GM12878 (cell line): Measurements from ENCODE around the gene MGLL. TPM values are rescaled to one million over a fixed set of nuclear protein-coding genes. Genes with fewer than 3 reads are reported as not detected.

Experiments used
- ATAC-seq: fragments of 200-7000 bp; cut with Tn5 transposase; 3 replicates; pipeline ENCODE4 v1.9.1; 2020; ENCODE audit warnings: mild to moderate bottlenecking, moderate library complexity
- BruUV-seq: library from RNA; stranded (reverse); fragments of 400-500 nt; replicated peaks from 2 replicates; lab custom pipeline; 2021; lab: Mats Ljungman, UMichigan
- CTCF ChIA-PET: fragments of 300-600 bp; sonication (Branson Sonifier 250); formaldehyde crosslinking; extraction: SDS; loops from one replicate; lab custom pipeline; 2021; ENCODE audit warnings: inconsistent platforms; lab: Yijun Ruan, JAX
- POLR2A ChIA-PET: fragments of 350-600 bp; formaldehyde crosslinking; extraction: SDS; loops from one replicate; lab custom pipeline; 2021; ENCODE audit warnings: inconsistent platforms; lab: Charles Lee
- RAD21 ChIA-PET: fragments of 300-600 bp; sonication (Branson Sonifier 250); formaldehyde crosslinking; loops from one replicate; lab custom pipeline; 2023; ENCODE audit warnings: antibody characterized with exemption; ENCODE audit not compliant: unreplicated experiment; lab: Charles Lee
- SMC1A ChIA-PET: fragments of 300-600 bp; sonication (Branson Sonifier 250); formaldehyde crosslinking; loops from one replicate; lab custom pipeline; 2023; ENCODE audit not compliant: unreplicated experiment, uncharacterized antibody; lab: Charles Lee
- DNase-seq: peaks from one replicate; pipeline ENCODE4 v3.0.0-alpha.2; 2011; ENCODE audit warnings: low read depth, low spot score
- FAIRE-seq: peaks from 3 replicates; lab custom pipeline; 2011; peaks lifted over from hg19 to GRCh38; lab: Jason Lieb, UNC
- H2AFZ ChIP-seq: 2 replicates; pipeline ENCODE4 v1.6.0; 2011; ENCODE audit warnings: low read depth, low read length, control low read depth; ENCODE audit not compliant: control insufficient read depth
- H3K27ac ChIP-seq: 2 replicates; pipeline ENCODE4 v1.5.1; 2011; ENCODE audit warnings: control low read depth; ENCODE audit not compliant: control insufficient read depth, insufficient read depth
- H3K27me3 ChIP-seq, 2 experiments: replicated peaks in 1 of 2; 2 replicates each; pipeline versions ENCODE4 v1.6.0 to v1.6.1; 2011; ENCODE audit warnings: low read length in 1 of 2; ENCODE audit not compliant: control insufficient read depth in 2 of 2, insufficient read depth in 2 of 2
- H3K36me3 ChIP-seq, 2 experiments: 2 replicates each; pipeline ENCODE4 v1.5.1; 2011; ENCODE audit warnings: low read length in 1 of 2; ENCODE audit not compliant: control insufficient read depth in 2 of 2, insufficient read depth in 2 of 2
- H3K4me1 ChIP-seq: 2 replicates; pipeline ENCODE4 v1.6.1; 2011; ENCODE audit warnings: mild to moderate bottlenecking, low read length, moderate library complexity, mixed read lengths; ENCODE audit not compliant: control insufficient read depth, insufficient read depth
- H3K4me2 ChIP-seq: 2 replicates; pipeline ENCODE4 v1.6.0; 2011; ENCODE audit warnings: control low read depth; ENCODE audit not compliant: control insufficient read depth, insufficient read depth
- H3K4me3 ChIP-seq: fragments of 200-600 bp; sonication (generic); 2 replicates; pipeline ENCODE4 v1.5.1; 2016
- H3K79me2 ChIP-seq: 2 replicates; pipeline ENCODE4 v1.6.0; 2011; ENCODE audit warnings: low read length; ENCODE audit not compliant: control insufficient read depth, insufficient read depth
- H3K9ac ChIP-seq: 2 replicates; pipeline ENCODE4 v1.8.0; 2011; ENCODE audit warnings: low read length, control low read depth, mixed read lengths; ENCODE audit not compliant: control insufficient read depth, insufficient read depth
- H3K9me3 ChIP-seq: replicated peaks from 3 replicates; pipeline ENCODE4 v1.5.1; 2011; ENCODE audit warnings: mild to moderate bottlenecking, low read length; ENCODE audit not compliant: control insufficient read depth, insufficient read depth
- H4K20me1 ChIP-seq: 2 replicates; pipeline ENCODE4 v1.6.0; 2011; ENCODE audit not compliant: control insufficient read depth, insufficient read depth
- E2F8 ChIP-seq: fragments of 450-650 bp; IDR thresholded peaks from 2 replicates; pipeline ENCODE4 v1.6.1; 2018; ENCODE audit warnings: mild to moderate bottlenecking, low read depth, moderate library complexity; ENCODE audit not compliant: partially characterized antibody
- ELK1 ChIP-seq: IDR thresholded peaks from 2 replicates; pipeline ENCODE4 v1.6.1; 2012; ENCODE audit warnings: low read depth, low read length, improper control_type of control experiment
- MYB ChIP-seq: fragments of 150-350 bp; IDR thresholded peaks from 2 replicates; pipeline ENCODE4 v1.6.1; 2014; ENCODE audit warnings: mild to moderate bottlenecking, low read depth, low read length, borderline replicate concordance
- POLR2A ChIP-seq: IDR thresholded peaks from 2 replicates; pipeline ENCODE4 v1.6.1; 2011; ENCODE audit warnings: low read depth, mild to moderate bottlenecking, low read length
- SKIL ChIP-seq: fragments of 450-650 bp; IDR thresholded peaks from 2 replicates; pipeline ENCODE4 v1.6.1; 2017; ENCODE audit warnings: mild to moderate bottlenecking, low read depth, inconsistent platforms; ENCODE audit not compliant: poor library complexity, severe bottlenecking
- ZNF384 ChIP-seq: IDR thresholded peaks from 2 replicates; pipeline ENCODE4 v1.6.1; 2012; ENCODE audit warnings: low read depth, mild to moderate bottlenecking, low read length, improper control_type of control experiment, borderline replicate concordance
- WGBS: methylation state at CpG from one replicate; pipeline ENCODE4 v1.1.6; 2016; ENCODE audit warnings: low lambda C conversion rate; ENCODE audit not compliant: insufficient replicate concordance, insufficient coverage; ENCODE audit errors: missing lambda C conversion rate; 5-methylcytosine and 5-hydroxymethylcytosine counted together
- in situ Hi-C: fragments of 300-500 bp; cut with MboI; formaldehyde crosslinking; loops from 9 replicates; pipeline ENCODE4 v1.14.3; 2018; ENCODE audit warnings: mixed read lengths
- intact Hi-C: fragments of 100-400 bp; cut with micrococcal nuclease; formaldehyde crosslinking; loops from one replicate; pipeline ENCODE4 v1.14.2; 2022; ENCODE audit not compliant: unreplicated experiment
- polyA plus RNA-seq, 11 experiments: library from polyadenylated mRNA; depleted of rRNA in 4 of 11; unstranded in 6 of 11; stranded (reverse) in 5 of 11; fragments of >200 nt; fragmentation: Nextera tagmentation in 4 of 11; fragmentation: Illumina TruSeq in 1 of 11; extraction: Ambion mirVana in 4 of 11; extraction: Trizol in 1 of 11; gene quantifications; 1 replicate in 1 of 11; 2 replicates in 10 of 11; pipeline versions ENCODE4 v1.2.1 to v1.2.3, GENCODE V29; 2011 to 2016; ENCODE audit warnings: inconsistent platforms in 2 of 11, missing spikeins in 2 of 11, low read depth in 1 of 11
- total RNA-seq, 4 experiments: library from RNA; depleted of rRNA in 3 of 4; stranded (reverse); fragments of >200 nt in 3 of 4; fragmentation: Illumina TruSeq in 1 of 4; extraction: Trizol in 1 of 4; gene quantifications; 2 replicates each; pipeline versions ENCODE4 v1.2.1 to v1.2.3, GENCODE V29; 2013 to 2021

The MGLL gene
- total and polyA plus RNA-seq, 10 of the 15 experiments (the other 5 are each of a cell fraction or from before 2014, with no cell fraction given): 44.9 to 177 (median 72.9) TPM

GRCh38 chr3:127645371-127646015 is 176.8 kb downstream of the MGLL start:
- no peaks in the 10 kb centered on the region; a peak in 1 of 4 replicates for H3K27me3 ChIP-seq
- H3K27ac ChIP-seq: no peak overlapping the region
- TF ChIP-seq ELK1 (no peak), MYB (no peak), POLR2A (no peak), E2F8 (no peak), ZNF384 (no peak), SKIL (no peak)
- 45% methylated on average over 8 of the region's 8 CpGs for WGBS
- no peak for ATAC-seq
- no peaks in the 10 kb centered on the region for H3K79me2 ChIP-seq
- no peaks in the 10 kb centered on the region for H3K9me3 ChIP-seq
- H3K9ac ChIP-seq: no peak overlapping the region
- intact Hi-C loops (no loop called here), in situ Hi-C loops (no loop called here)
- CTCF ChIA-PET: interaction anchor here (0.6 to 2.1 kb wide), 4 partner anchors 71 to 325 kb away, joined by 3 to 5 read pairs (median 4); no protein-coding TSS in a partner anchor
- no peak overlapping the region for H2AFZ ChIP-seq
- POLR2A ChIA-PET: no interaction called here
- no peak for DNase-seq
- no TSS peak for BruUV-seq
- H4K20me1 ChIP-seq: no peaks in the 10 kb centered on the region
- H3K4me1 ChIP-seq: no peaks in the 10 kb centered on the region
- RAD21 ChIA-PET: interaction anchor here (3.0 kb wide), 1 partner anchor 70 kb away, joined by 8 read pairs; no protein-coding TSS in a partner anchor
- no peak overlapping the region for H3K4me3 ChIP-seq
- no peak for FAIRE-seq
- no peak overlapping the region for H3K4me2 ChIP-seq
- no peaks in the 10 kb centered on the region for H3K36me3 ChIP-seq
- SMC1A ChIA-PET: interaction anchor here (1.2 kb wide), 1 partner anchor 13 kb away, joined by 3 read pairs; no protein-coding TSS in a partner anchor
